Measurements from ENCODE around the gene PHGDH.

DNA sequence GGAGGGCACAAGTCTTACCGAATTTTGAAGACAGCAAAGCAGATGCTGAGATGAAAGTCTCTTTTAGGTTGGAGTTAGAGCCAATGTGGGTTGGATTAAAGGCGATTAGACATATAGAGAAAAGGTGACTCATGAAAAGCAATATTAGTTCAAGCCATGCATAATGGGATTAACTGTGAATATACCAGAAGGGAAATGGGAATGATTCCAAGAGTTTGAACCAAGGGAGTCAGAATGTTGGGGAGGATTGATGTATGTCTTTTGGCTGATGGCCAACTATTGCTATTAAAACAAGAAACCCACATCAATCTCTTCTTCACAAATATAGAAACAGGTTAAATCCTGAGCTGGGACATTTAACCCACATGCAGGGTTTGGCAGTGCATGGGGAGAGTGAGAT lies 55.8 kb downstream of the PHGDH start:
- no peak for TF ChIP-seq MIER2 (CRISPR knock-in tag; IDR thresholded peaks at IDR 0.05)
- TF ChIP-seq CBFB (CRISPR knock-in tag; IDR thresholded peaks at IDR 0.05): no peak
- TF ChIP-seq EED (CRISPR knock-in tag; IDR thresholded peaks at IDR 0.05): no peak

Measured in HepG2 (cell line).